ENCODE measurements around the gene ATP8B3. TPM values are rescaled to one million over a fixed set of nuclear protein-coding genes. Genes with fewer than 3 reads are reported as not detected.

ATP8B3 gene
- polyA plus RNA-seq, 3 donors: 0.33 to 1.8 (median 0.80) TPM

DNA sequence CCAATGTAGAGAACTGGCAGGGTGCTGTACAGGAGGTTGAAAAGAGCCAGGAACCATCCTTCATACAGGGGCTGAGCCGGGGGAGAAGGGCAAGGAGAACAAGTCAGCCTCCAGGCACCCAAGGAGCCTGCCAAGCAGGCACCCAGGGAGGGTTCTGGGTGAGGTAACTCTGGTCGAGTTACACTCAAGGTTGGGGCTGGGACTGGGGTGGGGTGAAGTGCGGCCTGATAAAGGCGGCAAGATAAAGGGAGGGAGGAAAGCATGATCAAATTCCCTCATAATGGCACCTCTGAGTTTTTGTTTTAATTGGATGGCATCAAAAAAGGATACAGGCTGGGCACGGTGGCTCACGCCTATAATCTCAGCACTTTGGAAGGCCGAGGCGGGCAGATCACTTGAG lies 25.0 kb downstream of the ATP8B3 start:
- 61 to 72% (median 70%) methylated on average over 8 of the region's 8 CpGs for WGBS, 3 donors
- no peak overlapping the region for H3K27ac ChIP-seq (ENCODE audit: low read depth, low read length)

- no peak overlapping the region for H3K27ac ChIP-seq (ENCODE audit: low read depth, low read length)
- 79 to 82% (median 82%) methylated on average over 8 of the region's 8 CpGs for WGBS, 3 donors
Measured at GRCh38 chr19:1786668-1787067, 25.4 kb downstream of the ATP8B3 start.

- no peak overlapping the region for H3K27ac ChIP-seq (ENCODE audit: low read depth, low read length)
- 84 to 94% (median 92%) methylated on average over 19 of the region's 19 CpGs for WGBS, 3 donors
Measured at GRCh38 chr19:1785310-1785709, 26.8 kb downstream of the ATP8B3 start.

DNA sequence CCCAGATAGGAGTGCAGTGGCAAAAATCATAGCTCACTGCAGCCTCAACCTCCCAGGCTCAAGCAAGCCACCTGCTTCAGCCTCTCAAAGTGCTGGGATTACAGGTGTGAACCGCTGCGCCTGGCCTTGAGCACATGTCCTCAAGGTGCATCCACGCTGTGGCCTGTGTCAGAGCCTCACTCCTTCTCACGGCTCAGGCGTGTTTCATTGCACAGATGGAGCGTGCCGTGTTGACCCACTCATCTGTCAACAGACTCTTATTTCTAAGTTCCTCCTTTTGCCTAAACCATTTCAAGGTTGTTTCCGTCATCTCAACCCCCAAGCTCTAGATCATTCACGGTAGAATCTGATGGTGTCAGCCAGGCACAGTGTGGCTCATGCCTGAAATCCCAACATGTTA lies 28.2 kb downstream of the ATP8B3 start:
- 63 to 74% (median 69%) methylated on average over 9 of the region's 9 CpGs for WGBS, 3 donors
- H3K27ac ChIP-seq (ENCODE audit: low read depth, low read length): no peak overlapping the region

GRCh38 chr19:1783354-1783753 lies 28.7 kb downstream of the ATP8B3 start:
- WGBS, 3 donors: 80 to 92% (median 87%) methylated on average over 4 of the region's 4 CpGs
- H3K27ac ChIP-seq (ENCODE audit: low read depth, low read length): no peak overlapping the region

- 64 to 76% (median 72%) methylated on average over 7 of the region's 7 CpGs for WGBS, 3 donors
Measured at GRCh38 chr19:1782521-1782920, 29.6 kb downstream of the ATP8B3 start.

GRCh38 chr19:1780272-1780958 lies 31.7 kb downstream of the ATP8B3 start:
- WGBS, 3 donors: 32 to 37% (median 34%) methylated on average over 14 of the region's 14 CpGs
- no peak overlapping the region for H3K27ac ChIP-seq (ENCODE audit: low read depth, low read length)

More at GRCh38 chr19:1782521-1782920, 29.6 kb downstream of the ATP8B3 start:
- H3K27ac ChIP-seq (ENCODE audit: low read depth, low read length): no peak overlapping the region

GRCh38 chr19:1779574-1779973 lies 32.5 kb downstream of the ATP8B3 start:
- no peak overlapping the region for H3K27ac ChIP-seq (ENCODE audit: low read depth, low read length)
- WGBS, 3 donors: 20 to 27% (median 21%) methylated on average over 16 of the region's 16 CpGs

- H3K27ac ChIP-seq (ENCODE audit: low read depth, low read length): no peak overlapping the region
- WGBS, 3 donors: 53 to 64% (median 57%) methylated on average over 10 of the region's 10 CpGs
Measured at GRCh38 chr19:1777149-1777548, 34.9 kb downstream of the ATP8B3 start.

GRCh38 chr19:1776606-1777147 lies 35.4 kb downstream of the ATP8B3 start:
- 5 to 11% (median 8%) methylated on average over 23 of the region's 23 CpGs for WGBS, 3 donors

GRCh38 chr19:1775951-1776605 lies 36.0 kb downstream of the ATP8B3 start:
- 2 to 4% (median 3%) methylated on average over 47 to 50 of the region's 50 CpGs for WGBS, 3 donors
- no peak overlapping the region for H3K27ac ChIP-seq (ENCODE audit: low read depth, low read length)

More at GRCh38 chr19:1776606-1777147, 35.4 kb downstream of the ATP8B3 start:
- H3K27ac ChIP-seq (ENCODE audit: low read depth, low read length): no peak overlapping the region

DNA sequence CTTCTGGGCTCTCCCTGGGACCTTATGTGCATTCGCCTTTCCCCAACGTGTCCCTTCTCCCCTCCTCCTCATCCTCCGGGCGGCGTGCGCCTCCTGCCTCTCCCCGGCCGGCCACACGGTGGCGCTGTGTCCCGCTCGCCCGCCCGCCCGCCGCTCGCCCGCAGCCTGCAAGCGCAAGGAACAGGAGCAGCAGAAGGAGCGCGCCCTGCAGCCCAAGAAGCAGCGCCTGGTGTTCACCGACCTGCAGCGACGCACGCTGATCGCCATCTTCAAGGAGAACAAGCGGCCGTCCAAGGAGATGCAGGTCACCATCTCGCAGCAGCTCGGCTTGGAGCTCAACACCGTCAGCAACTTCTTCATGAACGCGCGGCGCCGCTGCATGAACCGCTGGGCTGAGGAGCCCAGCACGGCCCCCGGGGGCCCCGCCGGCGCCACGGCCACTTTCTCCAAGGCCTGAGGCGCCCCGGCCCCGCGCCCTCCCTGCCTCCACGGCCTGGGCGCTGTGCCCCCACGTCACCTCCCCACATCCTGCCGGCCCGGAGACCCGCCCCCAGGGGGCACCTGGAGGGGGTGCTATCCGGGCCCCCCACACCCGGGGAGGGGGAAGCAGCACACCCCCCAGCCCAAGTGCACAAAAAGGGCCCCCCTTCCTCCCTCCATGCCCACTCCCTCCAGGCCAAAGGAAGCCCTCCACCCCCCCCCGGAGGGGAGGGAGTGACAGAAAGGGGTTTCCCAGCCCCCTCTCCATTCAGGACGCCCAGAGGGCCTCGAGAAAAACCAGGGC lies 36.9 kb downstream of the ATP8B3 start:
- 9 to 14% (median 10%) methylated on average over 41 to 59 of the region's 59 CpGs for WGBS, 3 donors
- no peak overlapping the region for H3K27ac ChIP-seq (ENCODE audit: low read depth, low read length)

- H3K27ac ChIP-seq (ENCODE audit: low read depth, low read length): no peak overlapping the region
- WGBS, 3 donors: 36 to 58% (median 56%) methylated on average over 8 of the region's 8 CpGs
Measured at GRCh38 chr19:1773184-1773583, 38.9 kb downstream of the ATP8B3 start.

DNA sequence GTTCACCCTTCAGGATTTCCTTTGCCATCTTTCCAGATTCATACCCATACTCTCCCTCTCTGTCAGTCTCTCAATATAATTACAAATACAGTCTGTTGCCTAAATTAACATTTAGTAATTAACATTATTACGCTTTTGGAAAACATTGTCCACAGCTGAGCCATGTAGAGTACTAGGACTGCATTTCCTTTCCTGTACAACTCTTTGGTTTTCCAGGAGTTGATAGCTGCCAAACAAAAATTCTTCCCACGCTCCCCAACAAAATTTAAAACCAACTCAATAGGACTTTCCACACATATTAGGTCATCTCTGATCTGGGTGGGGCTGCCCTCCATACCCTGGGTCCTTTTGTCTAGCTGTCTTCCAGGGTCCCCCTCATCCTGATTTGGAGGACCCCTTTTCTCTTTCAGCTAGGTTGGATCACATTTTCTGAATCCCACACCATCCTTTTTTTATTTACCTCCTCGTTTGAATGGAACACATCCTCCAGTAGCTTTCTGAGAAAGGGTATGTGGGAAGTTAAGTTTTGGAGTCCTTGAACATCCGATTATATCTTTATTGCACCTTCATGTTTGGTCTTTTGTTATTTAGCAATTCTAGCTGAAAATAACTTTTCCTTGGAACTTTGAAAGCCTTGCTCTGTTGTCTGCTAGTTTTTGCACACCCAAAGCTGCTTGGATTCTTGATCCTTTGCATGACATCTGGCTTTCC lies 41.1 kb downstream of the ATP8B3 start:
- 80 to 92% (median 90%) methylated on average over 4 of the region's 4 CpGs for WGBS, 3 donors
- no peak overlapping the region for H3K27ac ChIP-seq (ENCODE audit: low read depth, low read length)

- H3K27ac ChIP-seq (ENCODE audit: low read depth, low read length): no peak overlapping the region
- WGBS, 3 donors: 2 to 6% (median 5%) methylated on average over 12 of the region's 12 CpGs
Measured at GRCh38 chr19:1769645-1769985, 42.5 kb downstream of the ATP8B3 start.

GRCh38 chr19:1768918-1769644 lies 43.0 kb downstream of the ATP8B3 start:
- whole genome bisulfite sequencing, 3 donors: 72 to 80% (median 79%) methylated on average over 9 of the region's 9 CpGs
- no peak overlapping the region for H3K27ac ChIP-seq (ENCODE audit: low read depth, low read length)

DNA sequence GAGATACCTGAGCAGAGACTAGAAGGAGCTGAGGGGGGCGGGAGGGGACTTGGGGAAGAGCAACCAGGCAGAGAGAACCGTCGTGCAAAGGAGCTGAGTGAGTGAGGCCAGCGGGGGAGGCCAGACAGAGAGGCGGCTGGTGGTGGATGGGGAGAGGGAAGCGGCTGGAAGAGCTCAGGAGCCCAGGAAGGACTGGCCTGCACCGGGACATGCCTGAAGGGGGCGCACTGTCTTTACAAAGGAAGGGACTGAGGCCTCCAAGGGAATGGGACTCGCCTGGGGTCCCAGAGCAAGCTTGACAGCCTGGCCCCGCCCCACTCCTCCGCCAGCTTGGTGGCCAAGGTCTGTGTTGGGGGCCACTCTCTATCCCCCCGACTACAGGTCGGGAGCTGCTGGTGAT lies 43.8 kb downstream of the ATP8B3 start:
- 15 to 18% (median 17%) methylated on average over 13 of the region's 13 CpGs for WGBS, 3 donors
- H3K27ac ChIP-seq (ENCODE audit: low read depth, low read length): no peak overlapping the region

- no peak overlapping the region for H3K27ac ChIP-seq (ENCODE audit: low read depth, low read length)
- WGBS, 3 donors: 4 to 6% (median 5%) methylated on average over 19 to 21 of the region's 21 CpGs
Measured at GRCh38 chr19:1767464-1767933, 44.6 kb downstream of the ATP8B3 start.
